OCI-LY7 (cell line): ENCODE data around the gene SPINDOC. TPM values are rescaled to one million over a fixed set of nuclear protein-coding genes. Genes with fewer than 3 reads are reported as not detected.

Source experiments
- BruUV-seq: library from RNA; stranded (reverse); fragments of 400-500 nt; replicated peaks from 2 replicates; lab custom pipeline; 2021; lab: Mats Ljungman, UMichigan
- CTCF ChIA-PET: fragments of 300-600 bp; sonication (Branson Sonifier 250); formaldehyde crosslinking; loops from one replicate; lab custom pipeline; 2022; ENCODE audit warnings: antibody characterized with exemption; ENCODE audit not compliant: unreplicated experiment; lab: Charles Lee
- POLR2A ChIA-PET: fragments of 300-600 bp; sonication (Branson Sonifier 250); formaldehyde crosslinking; loops from one replicate; lab custom pipeline; 2022; ENCODE audit warnings: antibody characterized with exemption; lab: Charles Lee
- DNase-seq: peaks from one replicate; pipeline ENCODE4 v3.0.0-alpha.2; 2015; ENCODE audit warnings: low spot score
- H2AFZ ChIP-seq: fragments of 200-600 bp; sonication (generic), shearing (Covaris generic); 2 replicates; pipeline ENCODE4 v1.6.1; 2014; ENCODE audit warnings: mild to moderate bottlenecking, antibody characterized with exemption, low read length, moderate library complexity
- H3K27ac ChIP-seq: fragments of 200-600 bp; sonication (generic); 2 replicates; pipeline ENCODE4 v1.5.1; 2014; ENCODE audit warnings: mixed run types, low read depth, mild to moderate bottlenecking, moderate library complexity, low read length, inconsistent platforms; ENCODE audit not compliant: poor library complexity, severe bottlenecking
- H3K36me3 ChIP-seq: fragments of 200-600 bp; sonication (generic); 2 replicates; pipeline ENCODE4 v1.6.1; 2014; ENCODE audit warnings: mild to moderate bottlenecking, antibody characterized with exemption, low read length, moderate library complexity, mixed read lengths; ENCODE audit not compliant: insufficient read depth
- H3K4me1 ChIP-seq: fragments of 200-600 bp; sonication (generic); 2 replicates; pipeline ENCODE4 v1.5.1; 2014; ENCODE audit warnings: mild to moderate bottlenecking, low read length; ENCODE audit not compliant: insufficient read depth, poor library complexity, severe bottlenecking
- H3K4me2 ChIP-seq: fragments of 200-600 bp; sonication (generic); 2 replicates; pipeline ENCODE4 v1.6.1; 2014; ENCODE audit warnings: mild to moderate bottlenecking, low read length
- H3K4me3 ChIP-seq: fragments of 200-600 bp; sonication (generic); 2 replicates; pipeline ENCODE4 v1.5.1; 2014; ENCODE audit warnings: mild to moderate bottlenecking, low read depth, low read length; ENCODE audit not compliant: poor library complexity, severe bottlenecking
- H3K79me2 ChIP-seq: fragments of 200-600 bp; sonication (generic); 2 replicates; pipeline ENCODE4 v1.6.1; 2016; ENCODE audit warnings: low read depth, mild to moderate bottlenecking, low read length, moderate library complexity, mixed read lengths; ENCODE audit not compliant: insufficient read depth
- H3K9me2 ChIP-seq: fragments of 200-600 bp; sonication (generic); 2 replicates; pipeline ENCODE4 v1.6.1; 2016; ENCODE audit warnings: mild to moderate bottlenecking, low read length, mixed read lengths; ENCODE audit not compliant: insufficient read depth
- H3K9me3 ChIP-seq: fragments of 200-600 bp; sonication (generic); 2 replicates; pipeline ENCODE4 v1.6.1; 2014; ENCODE audit warnings: mild to moderate bottlenecking, mixed run types, low read length, mixed read lengths
- H4K20me1 ChIP-seq: fragments of 200-600 bp; sonication (generic); 2 replicates; pipeline ENCODE4 v1.6.1; 2014; ENCODE audit warnings: mild to moderate bottlenecking, antibody characterized with exemption, low read length, moderate library complexity, mixed read lengths; ENCODE audit not compliant: insufficient read depth
- EZH2phosphoT487 ChIP-seq: fragments of 200-600 bp; sonication (generic); IDR thresholded peaks from 2 replicates; pipeline ENCODE4 v1.6.1; 2018; ENCODE audit warnings: low read depth, borderline replicate concordance, mild to moderate bottlenecking, mixed run types, antibody characterized with exemption, low read length, moderate library complexity, mixed read lengths
- intact Hi-C: fragments of 100-400 bp; cut with micrococcal nuclease; formaldehyde crosslinking; loops from one replicate; pipeline ENCODE4 v1.10.0; 2022; ENCODE audit not compliant: unreplicated experiment
- total RNA-seq, 2 experiments: library from RNA; depleted of rRNA in 1 of 2; stranded (reverse); fragments of >200 nt in 1 of 2; shearing (Covaris generic) in 1 of 2; gene quantifications; 2 replicates each; pipeline ENCODE4 v1.2.3, GENCODE V29; 2014 to 2022
- TF ChIP-seq, protein P1 (sequence below): fragments of 200-600 bp; sonication (generic); conservative IDR thresholded peaks from 2 replicates; pipeline ENCODE4 v1.5.1; 2014; ENCODE audit warnings: mild to moderate bottlenecking, antibody characterized with exemption, low read length, moderate library complexity, mixed read lengths

The SPINDOC gene
- total RNA-seq, 2 experiments from 2014 or later = 57.9 to 81.8 TPM

DNA sequence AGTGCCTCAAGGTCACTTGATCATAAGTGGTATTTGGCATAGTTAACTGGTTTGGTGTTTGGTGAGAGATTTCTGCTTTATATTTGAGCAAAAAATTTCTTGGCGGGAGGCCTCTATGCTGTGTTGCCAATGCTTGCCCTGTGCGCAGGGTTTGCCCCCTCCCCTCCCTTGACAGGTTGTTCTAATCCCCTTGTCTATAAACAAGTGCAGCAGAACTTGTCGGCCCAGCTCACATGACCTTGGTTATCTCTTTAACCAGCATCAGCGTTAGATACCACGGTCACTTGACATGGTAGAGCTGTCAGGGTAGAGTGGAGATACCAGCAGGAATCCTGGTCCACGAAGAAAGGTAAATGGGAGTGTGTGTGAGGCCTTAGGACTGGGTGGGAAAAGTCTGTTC is 61.3 kb downstream of the SPINDOC start:
- CTCF ChIA-PET = no interaction called here
- Histone ChIP-seq H3K9me2 (no peaks in the 10 kb centered on the region), H3K79me2 (peaks cover 67% of the 10 kb centered on the region), H3K4me1 (no peaks in the 10 kb centered on the region), H3K4me3 (no peak overlapping the region), H3K9me3 (no peaks in the 10 kb centered on the region), H3K4me2 (no peak overlapping the region), H3K36me3 (peaks cover 73% of the 10 kb centered on the region), H3K27ac (no peak overlapping the region), H4K20me1 (peaks cover 8% of the 10 kb centered on the region; the same call in 1 of the 2 replicates), H2AFZ (no peak overlapping the region)
- POLR2A ChIA-PET = interaction anchor here (0.6 kb wide), 1 partner anchor 31 kb away, joined by 3 read pairs; no protein-coding TSS in a partner anchor
- TF ChIP-seq EZH2phosphoT487 = no peak
- TF ChIP-seq, protein P1, sequence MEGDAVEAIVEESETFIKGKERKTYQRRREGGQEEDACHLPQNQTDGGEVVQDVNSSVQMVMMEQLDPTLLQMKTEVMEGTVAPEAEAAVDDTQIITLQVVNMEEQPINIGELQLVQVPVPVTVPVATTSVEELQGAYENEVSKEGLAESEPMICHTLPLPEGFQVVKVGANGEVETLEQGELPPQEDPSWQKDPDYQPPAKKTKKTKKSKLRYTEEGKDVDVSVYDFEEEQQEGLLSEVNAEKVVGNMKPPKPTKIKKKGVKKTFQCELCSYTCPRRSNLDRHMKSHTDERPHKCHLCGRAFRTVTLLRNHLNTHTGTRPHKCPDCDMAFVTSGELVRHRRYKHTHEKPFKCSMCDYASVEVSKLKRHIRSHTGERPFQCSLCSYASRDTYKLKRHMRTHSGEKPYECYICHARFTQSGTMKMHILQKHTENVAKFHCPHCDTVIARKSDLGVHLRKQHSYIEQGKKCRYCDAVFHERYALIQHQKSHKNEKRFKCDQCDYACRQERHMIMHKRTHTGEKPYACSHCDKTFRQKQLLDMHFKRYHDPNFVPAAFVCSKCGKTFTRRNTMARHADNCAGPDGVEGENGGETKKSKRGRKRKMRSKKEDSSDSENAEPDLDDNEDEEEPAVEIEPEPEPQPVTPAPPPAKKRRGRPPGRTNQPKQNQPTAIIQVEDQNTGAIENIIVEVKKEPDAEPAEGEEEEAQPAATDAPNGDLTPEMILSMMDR = no peak
- no peak for DNase-seq
- intact Hi-C loops = no loop called here
- BruUV-seq = no TSS peak

DNA sequence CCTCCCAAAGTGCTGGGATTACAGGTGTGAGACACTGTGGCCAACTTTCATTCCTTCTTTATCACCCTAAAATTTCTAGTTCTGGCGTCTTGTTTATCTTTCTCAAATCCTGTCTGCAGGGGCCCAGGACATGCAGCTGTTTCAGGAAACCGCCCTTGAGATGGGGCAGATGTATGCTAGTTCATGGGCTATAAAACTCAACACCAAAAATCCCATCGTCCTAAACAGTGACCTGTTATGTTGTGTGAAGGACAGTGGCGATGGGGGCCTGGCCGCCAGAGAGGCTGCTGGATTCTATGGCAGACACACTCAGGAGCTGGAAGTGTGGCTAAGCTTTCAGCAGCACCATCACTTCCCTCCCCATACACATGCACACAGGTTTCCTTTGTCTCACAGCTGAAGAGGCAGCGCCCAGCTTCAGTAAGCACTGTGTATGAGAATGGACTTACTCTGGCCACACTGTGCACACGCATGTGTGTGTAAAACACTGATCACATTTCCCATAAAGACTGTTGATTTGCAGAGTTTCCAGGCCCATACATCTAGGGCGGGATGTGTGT is 62.3 kb downstream of the SPINDOC start:
- POLR2A ChIA-PET = interaction anchor here (1.0 to 1.3 kb wide), 3 partner anchors 9 to 37 kb away, joined by 3 to 6 read pairs (median 6); partner anchors contain the start of gene MARK2
- H3K4me3 ChIP-seq = no peak overlapping the region
- H4K20me1 ChIP-seq = peaks cover 9% of the 10 kb centered on the region; the same call in 1 of the 2 replicates
- DNase-seq = no peak
- peaks cover 65% of the 10 kb centered on the region for H3K36me3 ChIP-seq
- no peaks in the 10 kb centered on the region for H3K9me3 ChIP-seq
- H3K4me1 ChIP-seq = no peaks in the 10 kb centered on the region
- no peak overlapping the region for H3K4me2 ChIP-seq
- CTCF ChIA-PET = interaction anchor here (0.6 kb wide), 2 partner anchors 63 to 69 kb away, joined by 3 read pairs; partner anchors contain the start of gene NAA40
- no peak overlapping the region for H3K27ac ChIP-seq
- H3K79me2 ChIP-seq = peaks cover 67% of the 10 kb centered on the region
- TF ChIP-seq, protein P1 = no peak
- no peak for TF ChIP-seq EZH2phosphoT487
- intact Hi-C loops = no loop called here
- no peak overlapping the region for H2AFZ ChIP-seq
- no peaks in the 10 kb centered on the region for H3K9me2 ChIP-seq
- no TSS peak for BruUV-seq

DNA sequence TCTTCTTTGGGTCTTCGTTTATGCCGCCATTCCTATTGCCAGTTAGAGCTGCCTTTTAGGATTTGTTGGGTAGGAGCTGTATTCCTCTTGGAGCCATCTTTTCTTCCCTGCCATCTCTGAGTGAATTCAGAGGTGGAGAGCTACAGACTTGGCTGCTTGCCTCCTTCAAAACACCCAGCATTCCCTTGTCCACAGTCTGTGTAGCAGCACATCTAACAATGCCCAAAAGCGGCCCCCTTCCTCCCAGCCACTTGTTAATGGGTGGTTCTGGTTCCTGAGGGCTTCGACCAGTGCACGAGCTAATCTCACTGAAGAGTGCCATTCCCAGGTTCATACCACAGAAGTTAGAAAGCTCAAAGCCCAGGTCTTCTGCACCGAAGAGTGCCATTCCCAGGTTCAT is 63.4 kb downstream of the SPINDOC start:
- no TSS peak for BruUV-seq
- H3K4me1 ChIP-seq = no peaks in the 10 kb centered on the region
- no peaks in the 10 kb centered on the region for H3K9me3 ChIP-seq
- no peak overlapping the region for H2AFZ ChIP-seq
- ChIA-PET CTCF (no interaction called here), POLR2A (interaction anchor here (0.6 to 1.3 kb wide), 6 partner anchors 9 to 38 kb away, joined by 3 to 6 read pairs (median 3); partner anchors contain the start of gene MARK2)
- no peak for TF ChIP-seq EZH2phosphoT487
- TF ChIP-seq, protein P1 = no peak
- intact Hi-C loops = no loop called here
- no peak overlapping the region for H3K4me2 ChIP-seq
- DNase-seq = no peak
- H3K79me2 ChIP-seq = peaks cover 65% of the 10 kb centered on the region
- no peak overlapping the region for H3K27ac ChIP-seq
- H3K9me2 ChIP-seq = no peaks in the 10 kb centered on the region
- peaks cover 64% of the 10 kb centered on the region for H3K36me3 ChIP-seq
- no peak overlapping the region for H3K4me3 ChIP-seq
- peaks cover 9% of the 10 kb centered on the region; the same call in 1 of the 2 replicates for H4K20me1 ChIP-seq
